ENCODE results near the gene KLHL10. TPM values are rescaled to one million over a fixed set of nuclear protein-coding genes. Genes with fewer than 3 reads are reported as not detected.

KLHL10 gene
- total and polyA plus RNA-seq, 9 of the 15 experiments (the other 6 are each of a cell fraction or from before 2014, with no cell fraction given) = 0.06 to 0.56 (median 0.12) TPM; not detected in 5

- TF ChIP-seq SMAD1 (IDR thresholded peaks at IDR 0.05; ENCODE audit: low read depth, low read length, partially characterized antibody) (no peak), MBD1 (CRISPR knock-in tag; IDR thresholded peaks at IDR 0.05) (no peak), NFXL1 (CRISPR knock-in tag; IDR thresholded peaks at IDR 0.05) (no peak), TAF1 (IDR thresholded peaks at IDR 0.05; ENCODE audit: control insufficient read depth, extremely low read depth, insufficient read depth, low read length, severe bottlenecking) (peak; percentile 65), E2F4 (CRISPR knock-in tag; IDR thresholded peaks at IDR 0.05; ENCODE audit: low read depth) (no peak), ZBTB49 (CRISPR knock-in tag; IDR thresholded peaks at IDR 0.05; ENCODE audit: borderline replicate concordance) (no peak), NCOA4 (IDR thresholded peaks at IDR 0.05; ENCODE audit: partially characterized antibody) (no peak), ZFP1 (CRISPR knock-in tag; IDR thresholded peaks at IDR 0.05) (no peak), ETS2 (tag; IDR thresholded peaks at IDR 0.05; ENCODE audit: borderline replicate concordance, poor library complexity, severe bottlenecking) (no peak), NONO (IDR thresholded peaks at IDR 0.05; ENCODE audit: low read depth in 2 of 2, low read length in 1 of 2) (0 out of 4 replicates have a peak, but pooled peaks of 1 of the 2 experiments have one; percentile 22), HDAC8 (tag; IDR thresholded peaks at IDR 0.05) (no peak), HDGF (IDR thresholded peaks at IDR 0.05) (no peak), MCM5 (IDR thresholded peaks at IDR 0.05; ENCODE audit: low read depth) (no peak), ATF7 (IDR thresholded peaks at IDR 0.05) (peak; percentile 5; the same call in 1 of the 2 replicates), CEBPB (tag; IDR thresholded peaks at IDR 0.05) (no peak), E2F6 (IDR thresholded peaks at IDR 0.05; ENCODE audit: borderline replicate concordance in 1 of 2, extremely low read depth in 1 of 2, insufficient read depth in 1 of 2, insufficient read length in 1 of 2, low read depth in 1 of 2, low read length in 1 of 2, poor library complexity in 1 of 2, severe bottlenecking in 1 of 2) (peak in 1 of 2 experiments; percentile 35), MTA3 (IDR thresholded peaks at IDR 0.05; ENCODE audit: borderline replicate concordance) (no peak; the same call in 1 of the 2 replicates), ZBTB26 (CRISPR knock-in tag; IDR thresholded peaks at IDR 0.05) (no peak), RAD21 (CRISPR knock-in tag; conservative IDR thresholded peaks at IDR 0.05 in 1 of 2, IDR thresholded peaks at IDR 0.05 in 1 of 2) (no peak)
Measured at GRCh38 chr17:41835800-41836549, 1.6 kb upstream of the KLHL10 start, which contains the start of gene NT5C3B (continued).

All from K562 (cell line).